ENCODE measurements around the gene PDZD4.
A peak's percentile ranks its signal among the peaks of the same experiment; 100 is the strongest.

Gene PDZD4

DNA sequence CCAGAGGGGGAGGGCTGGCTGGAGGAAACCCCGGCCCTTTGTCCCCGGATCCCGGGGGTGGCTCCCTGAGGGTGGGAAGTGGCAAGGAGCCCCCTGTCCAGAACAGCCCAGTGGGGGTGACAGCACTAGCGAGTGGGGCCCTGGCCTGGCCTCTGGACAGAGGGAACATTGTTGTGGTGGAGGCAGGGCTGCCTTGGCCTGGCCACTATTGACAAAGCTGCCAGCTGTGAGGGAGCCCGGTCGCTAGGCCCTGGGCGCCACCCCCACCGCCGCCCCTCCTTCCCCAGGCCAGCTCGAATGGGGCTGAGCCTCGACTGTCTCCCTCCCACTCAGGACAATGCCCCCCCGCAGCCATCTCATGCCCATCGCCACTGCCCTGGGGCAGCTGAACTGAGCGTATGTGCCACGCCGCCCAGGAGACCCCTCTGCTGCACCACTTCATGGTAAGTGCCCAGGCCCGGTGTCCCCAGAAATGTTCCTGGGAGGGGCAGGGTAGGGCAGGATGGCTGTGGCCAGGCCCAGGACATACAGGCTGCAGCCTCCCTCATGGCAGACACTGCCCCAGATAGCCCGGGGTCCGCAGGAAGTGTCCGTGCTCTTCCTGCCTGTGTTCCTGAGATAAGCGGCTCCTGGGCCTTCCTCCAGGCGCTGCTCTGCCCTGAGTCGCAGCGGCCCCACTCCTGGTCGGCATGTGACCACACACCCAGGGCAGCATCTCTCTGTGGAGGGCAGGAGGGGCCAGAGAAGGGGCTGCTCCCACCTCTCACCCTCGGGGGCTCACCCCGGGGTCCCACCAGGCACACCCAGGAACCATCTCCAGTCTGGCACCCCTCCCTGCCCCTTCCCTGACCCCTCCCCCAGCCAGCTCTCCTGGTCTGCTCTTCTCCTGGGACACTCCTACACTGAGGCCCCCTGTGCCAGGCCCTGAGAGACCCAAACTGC lies 64.9 kb downstream of the PDZD4 start:
- no peak for TF ChIP-seq CTCF (IDR thresholded peaks at IDR 0.05; ENCODE audit: insufficient read depth, low read length, poor library complexity, severe bottlenecking)
- H3K4me3 ChIP-seq (replicated peaks; ENCODE audit: low read depth, low read length): no peak overlapping the region
- H3K36me3 ChIP-seq (ENCODE audit: control insufficient read depth, insufficient read depth, low read length): no peaks in the 10 kb centered on the region
- no peaks in the 10 kb centered on the region for H3K27me3 ChIP-seq (replicated peaks; ENCODE audit: control insufficient read depth, insufficient read depth, low read length)
- no peak for DNase-seq (ENCODE audit: extremely low read depth, insufficient read length)

DNA sequence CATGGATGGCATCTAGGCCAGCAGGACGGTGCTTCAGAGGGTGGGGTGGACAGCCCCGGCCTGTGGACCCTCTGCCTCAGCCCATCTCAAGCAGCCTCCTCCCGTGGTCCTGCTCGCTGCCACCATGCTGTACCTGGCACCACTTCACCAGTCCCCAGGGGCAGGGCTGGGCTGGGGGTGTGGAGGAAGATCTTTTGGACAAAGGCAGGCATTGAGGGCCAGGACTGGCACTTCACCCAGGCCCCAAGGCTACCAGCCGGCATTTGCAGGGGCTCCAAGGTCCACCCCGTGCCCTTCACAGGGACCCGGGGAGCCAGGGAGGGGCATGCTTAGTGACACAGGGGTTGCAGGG lies 65.6 kb downstream of the PDZD4 start:
- DNase-seq (ENCODE audit: extremely low read depth, insufficient read length): peak; percentile 6
- Histone ChIP-seq H3K36me3 (ENCODE audit: control insufficient read depth, insufficient read depth, low read length) (no peaks in the 10 kb centered on the region), H3K27me3 (replicated peaks; ENCODE audit: control insufficient read depth, insufficient read depth, low read length) (no peaks in the 10 kb centered on the region), H3K4me3 (replicated peaks; ENCODE audit: low read depth, low read length) (no peak overlapping the region)
- no peak for TF ChIP-seq CTCF (IDR thresholded peaks at IDR 0.05; ENCODE audit: insufficient read depth, low read length, poor library complexity, severe bottlenecking)

DNA sequence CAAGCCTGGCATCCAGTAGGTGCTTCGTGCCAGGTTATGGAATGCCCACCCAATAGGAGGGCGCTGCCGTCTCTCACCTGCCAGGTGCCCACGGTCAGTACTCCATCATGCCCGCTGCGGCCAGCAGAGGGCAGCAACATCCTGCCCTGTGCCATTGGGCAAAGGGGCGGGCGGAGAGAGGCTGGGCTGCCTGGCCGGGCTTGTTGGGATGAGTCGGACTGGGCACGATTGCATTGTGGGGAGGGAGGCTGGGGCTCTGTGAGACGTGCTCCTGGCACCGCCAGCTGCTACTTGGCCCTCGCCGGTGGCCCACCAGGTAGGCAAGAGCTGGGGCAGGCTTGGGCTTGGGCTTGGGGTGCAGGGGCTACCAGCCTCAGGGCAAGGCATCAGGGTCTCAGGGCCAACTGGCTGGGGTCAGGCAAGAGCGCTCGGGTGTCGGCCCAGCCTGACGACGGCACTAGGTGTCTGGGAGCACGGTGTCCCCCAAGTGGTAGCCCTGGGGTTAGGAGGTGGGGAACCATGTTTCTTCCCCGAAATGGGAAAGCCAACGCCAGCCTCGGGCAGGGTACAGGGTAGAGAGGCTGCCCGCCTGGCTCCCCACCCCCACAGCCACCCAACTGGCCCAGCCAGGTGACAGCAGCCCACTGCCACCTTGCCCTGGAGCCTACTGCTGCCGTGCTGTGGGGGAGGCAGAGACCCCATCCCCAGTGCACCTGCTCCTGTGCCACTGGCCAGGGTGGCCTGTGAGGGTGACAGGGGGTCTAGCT lies 66.2 kb downstream of the PDZD4 start, which contains the start of gene PLXNB3:
Gene PLXNB3 (plus strand): TSS at position 261 of the 767 bp plus-strand sequence. CDS start 1,287 bp downstream, outside the sequence.
- Histone ChIP-seq H3K4me3 (replicated peaks; ENCODE audit: low read depth, low read length) (no peak within 1 kb of the TSS), H3K27me3 (replicated peaks; ENCODE audit: control insufficient read depth, insufficient read depth, low read length) (no peaks in the 10 kb centered on the region), H3K36me3 (ENCODE audit: control insufficient read depth, insufficient read depth, low read length) (no peaks in the 10 kb centered on the region)
- DNase-seq (ENCODE audit: extremely low read depth, insufficient read length): peak; percentile 56
- peak; percentile 88 for TF ChIP-seq CTCF (IDR thresholded peaks at IDR 0.05; ENCODE audit: insufficient read depth, low read length, poor library complexity, severe bottlenecking)

DNA sequence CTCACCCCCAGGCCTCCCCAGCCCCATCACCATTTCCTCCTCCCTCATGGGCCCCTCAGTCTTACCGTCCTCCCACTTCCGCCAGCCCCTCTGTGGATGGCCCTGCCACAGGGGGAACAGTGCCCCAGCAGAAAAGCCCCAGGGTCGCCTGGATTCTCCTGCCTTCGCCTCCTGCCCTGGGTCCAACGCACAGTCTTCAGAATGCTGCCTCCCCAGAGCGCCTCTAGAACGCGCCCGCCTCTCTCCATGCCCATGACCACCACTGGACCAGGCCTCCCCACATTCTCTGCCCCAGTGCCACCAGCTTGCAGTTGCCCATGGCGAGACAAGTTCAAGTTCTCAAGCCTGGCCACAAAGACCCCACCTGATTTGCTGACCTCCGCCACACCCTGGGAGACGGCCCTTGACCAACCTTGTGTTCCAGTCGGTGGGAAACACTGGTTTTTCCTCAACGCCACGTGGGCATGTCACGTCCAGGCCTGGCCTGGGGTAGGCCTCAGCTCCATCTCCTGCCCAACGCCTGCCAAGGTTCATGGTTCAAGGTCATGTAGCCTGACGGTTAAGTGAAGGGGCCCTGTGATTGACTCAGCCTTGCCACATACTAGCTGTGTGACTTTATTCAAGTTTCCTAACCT lies 66.9 kb downstream of the PDZD4 start:
- no peak for DNase-seq (ENCODE audit: extremely low read depth, insufficient read length)
- Histone ChIP-seq H3K4me3 (replicated peaks; ENCODE audit: low read depth, low read length) (no peak overlapping the region), H3K36me3 (ENCODE audit: control insufficient read depth, insufficient read depth, low read length) (no peaks in the 10 kb centered on the region), H3K27me3 (replicated peaks; ENCODE audit: control insufficient read depth, insufficient read depth, low read length) (no peaks in the 10 kb centered on the region)
- no peak for TF ChIP-seq CTCF (IDR thresholded peaks at IDR 0.05; ENCODE audit: insufficient read depth, low read length, poor library complexity, severe bottlenecking)

- no peak for TF ChIP-seq CTCF (IDR thresholded peaks at IDR 0.05; ENCODE audit: insufficient read depth, low read length, poor library complexity, severe bottlenecking)
- no peaks in the 10 kb centered on the region for H3K27me3 ChIP-seq (replicated peaks; ENCODE audit: control insufficient read depth, insufficient read depth, low read length)
Observed at GRCh38 chrX:153762626-153763173, 67.6 kb downstream of the PDZD4 start.

More at GRCh38 chrX:153762626-153763173, 67.6 kb downstream of the PDZD4 start:
- Histone ChIP-seq H3K36me3 (ENCODE audit: control insufficient read depth, insufficient read depth, low read length) (no peaks in the 10 kb centered on the region), H3K4me3 (replicated peaks; ENCODE audit: low read depth, low read length) (no peak overlapping the region)
- no peak for DNase-seq (ENCODE audit: extremely low read depth, insufficient read length)

Data from GM06990 (cell line).